GM21723 (cell line): ENCODE measurements around the gene KLHL2.

Experiments used
- ATAC-seq: cut with Tn5 transposase; IDR thresholded peaks from one replicate; pipeline ENCODE4 v1.9.1; 2021; ENCODE audit warnings: mild to moderate bottlenecking, moderate library complexity; ENCODE audit not compliant: unreplicated experiment

KLHL2 gene

DNA sequence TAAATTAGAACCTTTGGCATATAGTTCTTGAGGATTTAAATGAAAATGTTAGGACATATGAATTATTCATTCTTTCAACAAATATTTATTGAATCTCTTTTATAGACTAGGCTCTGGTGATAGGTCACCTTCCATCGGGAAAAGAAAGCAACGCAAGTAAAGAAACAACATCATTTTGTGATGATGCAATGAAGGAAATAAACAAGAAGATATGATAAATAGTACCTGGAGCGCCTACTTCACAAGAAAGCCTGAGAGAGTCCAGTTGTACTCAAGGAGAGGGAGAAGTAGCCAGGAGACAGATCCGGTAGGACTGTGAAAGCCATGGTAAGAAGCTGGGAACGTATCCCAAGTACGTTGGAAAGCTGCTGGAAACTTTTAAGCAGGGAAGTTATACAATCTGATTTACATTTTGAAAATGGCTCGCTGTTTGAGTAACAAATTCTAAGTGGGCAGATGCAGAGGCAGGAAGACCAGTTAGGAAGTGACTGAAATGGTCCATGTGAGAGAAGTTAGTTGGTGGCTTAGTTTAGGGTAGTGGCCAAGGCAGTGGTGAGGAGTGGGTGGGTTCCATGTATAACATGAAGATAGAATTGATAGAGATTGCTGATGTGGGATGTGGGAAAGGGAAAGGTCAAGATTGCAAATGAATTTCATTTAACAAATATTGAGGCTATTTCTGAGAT, 153.8 kb downstream of the KLHL2 start:
- no peak for ATAC-seq

DNA sequence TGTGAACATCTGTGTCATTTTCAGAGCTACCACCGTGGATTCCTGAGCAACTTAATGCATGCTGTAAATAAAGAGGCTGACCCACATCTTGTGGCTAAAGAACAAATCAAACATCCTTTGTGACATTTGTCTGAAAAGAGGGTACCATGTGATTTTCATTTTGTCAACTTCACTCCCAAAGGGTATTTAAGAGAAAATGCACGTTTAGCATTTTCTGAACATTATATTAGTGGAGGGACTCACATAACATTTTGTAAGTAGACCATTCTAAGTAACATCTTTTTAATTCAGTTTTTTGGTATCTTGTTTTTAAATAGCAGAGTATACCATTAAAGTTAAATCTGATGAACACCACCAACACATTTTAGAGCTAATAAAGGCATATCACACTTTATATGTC, 154.4 kb downstream of the KLHL2 start:
- ATAC-seq: no peak

DNA sequence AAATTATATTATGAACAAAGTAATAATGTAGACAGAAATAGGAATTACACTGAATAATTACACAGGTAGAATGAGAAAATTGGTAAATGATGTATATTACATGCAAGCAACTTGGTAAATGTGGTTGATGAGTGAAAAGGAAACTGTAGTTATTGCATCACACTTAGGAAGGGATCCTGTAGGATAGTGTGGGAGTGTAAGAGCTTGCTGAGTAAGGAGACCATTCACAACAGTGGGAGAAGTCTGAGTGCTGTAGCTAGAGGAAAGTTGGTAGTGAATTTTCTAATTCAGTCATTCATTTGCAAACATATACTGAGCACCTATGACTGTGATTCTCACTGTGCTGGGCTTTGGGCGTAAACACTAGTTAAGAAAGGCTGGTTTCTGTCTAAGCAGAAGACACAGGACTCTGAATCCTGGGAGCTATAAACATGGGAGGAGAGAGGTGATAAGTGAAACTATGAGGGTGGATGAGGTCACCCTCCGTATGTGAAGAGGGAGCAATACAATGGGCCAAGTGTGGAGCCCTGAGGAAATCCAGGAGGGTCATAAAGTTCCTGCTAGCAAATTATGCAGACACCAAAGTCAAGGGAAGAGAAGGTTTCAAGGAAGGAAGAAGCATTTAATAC, 157.2 kb downstream of the KLHL2 start:
- ATAC-seq: no peak

DNA sequence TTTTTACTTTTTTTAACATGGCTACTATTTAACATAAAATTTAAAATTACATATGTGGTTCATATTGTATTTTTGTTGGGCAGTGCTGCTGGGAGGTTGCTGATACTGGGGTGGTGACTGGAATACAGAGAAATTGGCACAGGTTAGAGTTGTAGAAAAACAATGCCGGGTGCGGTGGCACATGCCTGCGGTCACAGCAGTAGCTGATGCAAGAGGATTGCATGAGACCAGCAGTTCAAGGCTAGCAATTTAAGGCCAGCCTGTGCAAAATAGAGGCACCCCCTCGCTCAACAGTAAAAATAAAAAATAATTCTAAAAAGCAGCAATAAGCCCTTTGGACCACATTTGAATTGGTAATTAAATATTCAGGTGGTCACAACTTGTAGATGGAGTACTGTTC, 159.7 kb downstream of the KLHL2 start:
- ATAC-seq: no peak

DNA sequence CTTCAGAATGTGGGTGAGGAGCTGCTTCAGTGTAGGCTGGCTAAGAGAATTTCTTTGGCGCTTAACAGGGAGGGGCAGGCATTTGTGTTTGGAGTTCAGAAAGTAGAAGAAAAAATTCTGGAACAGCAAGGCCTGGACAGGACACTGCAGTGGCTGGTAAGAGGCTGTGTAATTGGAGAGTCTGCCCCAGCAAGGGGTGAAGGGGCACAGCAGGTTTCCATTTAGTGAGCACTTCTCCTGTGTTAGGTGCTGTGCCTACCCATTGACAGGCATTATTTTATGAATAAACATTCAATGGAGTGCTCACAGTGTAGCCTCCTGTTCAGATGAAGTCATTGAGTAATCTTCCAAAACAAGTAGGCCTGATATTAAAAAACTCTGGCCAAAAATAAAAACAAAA, 160.8 kb downstream of the KLHL2 start:
- no peak for ATAC-seq

DNA sequence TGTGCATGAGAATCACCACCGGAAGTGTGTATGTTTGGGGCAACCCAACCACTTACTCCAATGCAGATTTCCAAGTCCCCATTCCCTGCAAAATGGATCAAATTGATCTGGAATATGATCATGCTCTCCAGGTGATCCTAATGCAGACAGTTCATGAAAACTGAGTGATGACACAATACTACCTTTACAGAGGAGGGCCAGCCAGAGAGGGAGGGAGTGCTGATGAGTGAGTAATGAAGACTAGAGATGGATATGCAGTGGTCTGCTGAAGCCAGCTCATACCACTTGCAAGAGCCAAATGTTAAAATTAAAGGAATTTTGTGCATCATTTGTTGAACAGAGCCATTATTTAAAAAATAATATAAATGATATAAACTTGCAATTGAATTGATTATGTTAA, 161.2 kb downstream of the KLHL2 start:
- no peak for ATAC-seq

DNA sequence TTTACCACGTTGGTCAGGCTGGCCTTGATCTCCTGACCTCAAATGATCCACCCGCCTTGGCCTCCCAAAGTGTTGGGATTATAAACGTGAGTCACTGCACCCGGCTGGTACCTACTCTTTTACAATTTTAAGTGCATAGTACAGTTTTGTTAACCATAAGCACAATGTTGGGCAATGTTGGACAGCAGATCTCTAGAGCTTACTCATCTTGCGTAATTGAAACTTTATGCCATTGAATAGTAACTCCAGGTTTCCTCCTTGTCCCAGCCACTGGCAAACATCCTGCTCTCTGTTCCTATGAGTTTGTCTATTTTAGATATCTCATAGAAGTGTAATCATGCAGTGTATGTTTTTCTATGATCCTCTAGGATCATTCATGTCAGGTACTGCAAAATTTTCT, 162.2 kb downstream of the KLHL2 start:
- no peak for ATAC-seq

DNA sequence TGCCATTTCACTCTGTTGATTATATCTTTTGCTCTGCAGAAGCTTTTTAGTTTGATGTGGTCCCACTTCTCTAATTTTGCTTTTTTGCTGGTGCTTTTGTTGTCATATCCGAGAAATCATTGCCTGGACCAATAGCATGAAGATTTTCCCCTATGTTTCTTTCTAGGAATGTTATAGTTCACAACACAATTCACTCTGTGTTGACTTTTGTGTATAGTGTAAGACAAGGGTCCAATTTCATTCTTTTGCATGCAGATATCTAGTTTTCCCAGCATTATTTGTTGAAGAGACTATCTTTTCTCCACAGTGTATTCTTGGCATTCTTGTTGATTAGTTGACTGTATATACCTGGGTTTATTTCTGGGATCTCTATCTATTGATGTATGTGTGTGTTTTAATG, 163.2 kb downstream of the KLHL2 start:
- ATAC-seq: no peak
